ENCODE results near the gene PRKCE. TPM values are rescaled to one million over a fixed set of nuclear protein-coding genes. Genes with fewer than 3 reads are reported as not detected.

PRKCE gene
- total RNA-seq, 1 experiment from 2014 or later = 14.8 TPM

DNA sequence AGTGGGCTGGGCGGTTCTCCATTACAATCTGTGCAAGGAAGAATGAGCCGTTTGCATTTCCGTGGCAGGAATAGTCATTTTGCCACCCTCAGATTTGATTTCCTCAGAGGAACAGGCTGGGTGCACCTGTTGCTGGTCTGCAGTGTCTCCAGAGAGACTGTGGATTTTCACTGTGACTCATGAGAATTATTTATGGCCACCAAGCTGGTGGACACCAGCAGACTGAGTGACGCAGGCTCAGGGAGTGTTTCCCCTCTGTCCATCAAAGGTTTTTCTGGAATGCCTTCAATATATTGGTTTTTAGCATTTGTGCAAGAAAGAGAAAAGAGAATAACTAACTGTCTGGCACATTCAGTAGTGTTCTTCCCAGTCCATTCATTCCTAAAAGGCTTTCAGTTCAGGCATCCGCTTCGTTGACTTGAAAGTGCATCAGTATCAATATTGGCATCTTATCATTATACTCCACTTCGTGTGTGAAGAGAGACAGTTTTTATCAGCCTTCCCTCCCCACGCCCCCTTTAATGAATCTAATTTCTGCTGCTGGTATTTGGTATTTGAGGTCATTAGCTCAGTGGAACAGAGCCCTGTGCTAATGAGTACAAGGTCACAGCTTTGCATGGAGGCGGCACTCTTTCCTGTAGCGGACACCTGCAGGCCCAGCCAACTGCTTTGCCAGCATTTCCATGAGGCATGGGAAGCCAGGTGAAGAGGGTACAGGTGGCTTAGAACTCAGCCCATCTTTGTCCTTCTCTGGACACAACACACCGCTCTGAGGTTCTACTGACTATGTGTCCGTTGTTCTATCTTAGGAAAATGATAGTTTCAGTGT lies 39.9 kb downstream of the PRKCE start (continued):
- TF ChIP-seq, protein P1, sequence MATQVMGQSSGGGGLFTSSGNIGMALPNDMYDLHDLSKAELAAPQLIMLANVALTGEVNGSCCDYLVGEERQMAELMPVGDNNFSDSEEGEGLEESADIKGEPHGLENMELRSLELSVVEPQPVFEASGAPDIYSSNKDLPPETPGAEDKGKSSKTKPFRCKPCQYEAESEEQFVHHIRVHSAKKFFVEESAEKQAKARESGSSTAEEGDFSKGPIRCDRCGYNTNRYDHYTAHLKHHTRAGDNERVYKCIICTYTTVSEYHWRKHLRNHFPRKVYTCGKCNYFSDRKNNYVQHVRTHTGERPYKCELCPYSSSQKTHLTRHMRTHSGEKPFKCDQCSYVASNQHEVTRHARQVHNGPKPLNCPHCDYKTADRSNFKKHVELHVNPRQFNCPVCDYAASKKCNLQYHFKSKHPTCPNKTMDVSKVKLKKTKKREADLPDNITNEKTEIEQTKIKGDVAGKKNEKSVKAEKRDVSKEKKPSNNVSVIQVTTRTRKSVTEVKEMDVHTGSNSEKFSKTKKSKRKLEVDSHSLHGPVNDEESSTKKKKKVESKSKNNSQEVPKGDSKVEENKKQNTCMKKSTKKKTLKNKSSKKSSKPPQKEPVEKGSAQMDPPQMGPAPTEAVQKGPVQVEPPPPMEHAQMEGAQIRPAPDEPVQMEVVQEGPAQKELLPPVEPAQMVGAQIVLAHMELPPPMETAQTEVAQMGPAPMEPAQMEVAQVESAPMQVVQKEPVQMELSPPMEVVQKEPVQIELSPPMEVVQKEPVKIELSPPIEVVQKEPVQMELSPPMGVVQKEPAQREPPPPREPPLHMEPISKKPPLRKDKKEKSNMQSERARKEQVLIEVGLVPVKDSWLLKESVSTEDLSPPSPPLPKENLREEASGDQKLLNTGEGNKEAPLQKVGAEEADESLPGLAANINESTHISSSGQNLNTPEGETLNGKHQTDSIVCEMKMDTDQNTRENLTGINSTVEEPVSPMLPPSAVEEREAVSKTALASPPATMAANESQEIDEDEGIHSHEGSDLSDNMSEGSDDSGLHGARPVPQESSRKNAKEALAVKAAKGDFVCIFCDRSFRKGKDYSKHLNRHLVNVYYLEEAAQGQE (IDR thresholded peaks at IDR 0.05; ENCODE audit: low read depth) = no peak
- TF ChIP-seq, protein P2, sequence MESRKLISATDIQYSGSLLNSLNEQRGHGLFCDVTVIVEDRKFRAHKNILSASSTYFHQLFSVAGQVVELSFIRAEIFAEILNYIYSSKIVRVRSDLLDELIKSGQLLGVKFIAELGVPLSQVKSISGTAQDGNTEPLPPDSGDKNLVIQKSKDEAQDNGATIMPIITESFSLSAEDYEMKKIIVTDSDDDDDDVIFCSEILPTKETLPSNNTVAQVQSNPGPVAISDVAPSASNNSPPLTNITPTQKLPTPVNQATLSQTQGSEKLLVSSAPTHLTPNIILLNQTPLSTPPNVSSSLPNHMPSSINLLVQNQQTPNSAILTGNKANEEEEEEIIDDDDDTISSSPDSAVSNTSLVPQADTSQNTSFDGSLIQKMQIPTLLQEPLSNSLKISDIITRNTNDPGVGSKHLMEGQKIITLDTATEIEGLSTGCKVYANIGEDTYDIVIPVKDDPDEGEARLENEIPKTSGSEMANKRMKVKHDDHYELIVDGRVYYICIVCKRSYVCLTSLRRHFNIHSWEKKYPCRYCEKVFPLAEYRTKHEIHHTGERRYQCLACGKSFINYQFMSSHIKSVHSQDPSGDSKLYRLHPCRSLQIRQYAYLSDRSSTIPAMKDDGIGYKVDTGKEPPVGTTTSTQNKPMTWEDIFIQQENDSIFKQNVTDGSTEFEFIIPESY (IDR thresholded peaks at IDR 0.05; ENCODE audit: extremely low read depth, insufficient replicate concordance, low read length) = no peak

DNA sequence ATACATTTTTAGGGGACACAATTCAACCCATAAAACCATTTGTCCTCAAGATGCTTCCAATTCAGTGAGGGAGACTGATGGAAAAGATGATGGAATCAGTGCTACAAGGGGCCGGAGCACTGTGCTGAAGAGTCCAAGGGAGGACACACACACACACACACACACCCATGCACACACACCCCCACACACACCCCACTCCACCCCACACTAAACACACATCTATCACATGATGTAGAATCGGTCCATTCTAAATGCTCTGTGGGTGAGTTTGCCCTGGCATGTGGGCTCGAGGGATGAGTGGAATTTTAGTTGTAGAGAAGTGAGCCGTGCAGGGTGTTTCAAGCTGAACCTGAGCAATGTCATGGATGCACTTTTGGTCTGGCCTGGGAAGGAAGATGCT lies 41.1 kb downstream of the PRKCE start:
- Histone ChIP-seq H3K27ac (ENCODE audit: low read depth, low read length) (no peak overlapping the region), H2AFZ (ENCODE audit: low read depth, low read length, poor library complexity, severe bottlenecking) (no peak overlapping the region), H3K27me3 (ENCODE audit: insufficient read depth, low read length) (no peaks in the 10 kb centered on the region), H4K20me1 (ENCODE audit: insufficient read depth) (no peaks in the 10 kb centered on the region), H3K4me3 (replicated peaks in 1 of 2; ENCODE audit: low read depth in 1 of 2, low read length in 2 of 2) (no peak overlapping the region), H3K4me2 (ENCODE audit: low read length) (no peak overlapping the region), H3K9ac (ENCODE audit: low read length) (no peak overlapping the region), H3K79me2 (ENCODE audit: insufficient read depth, low read length) (peaks cover 14% of the 10 kb centered on the region), H3K36me3 (ENCODE audit: control insufficient read depth in 1 of 2, insufficient read depth in 2 of 2, low read length in 2 of 2) (no peaks in the 10 kb centered on the region), H3K9me2 (ENCODE audit: insufficient read depth) (no peaks in the 10 kb centered on the region), H3K4me1 (ENCODE audit: control insufficient read depth in 1 of 2, insufficient read depth in 2 of 2, low read length in 2 of 2) (no peaks in the 10 kb centered on the region), H3K9me3 (ENCODE audit: control insufficient read depth in 1 of 2, insufficient read depth in 1 of 2, low read depth in 1 of 2, low read length in 2 of 2) (no peaks in the 10 kb centered on the region)
- intact Hi-C loops (cut with micrococcal nuclease) = no loop called here
- ATAC-seq (no peak), DNase-seq (ENCODE audit: low read depth, low spot score) (no peak)
- no TSS peak for BruUV-seq (replicated peaks)
- ChIA-PET CTCF (no interaction called here), RAD21 (ENCODE audit: low non-redundant PET in 1 of 2, low total read pairs in 2 of 2, uncharacterized antibody in 2 of 2, unreplicated experiment in 2 of 2) (no interaction called here), POLR2A (no interaction called here)
- TF ChIP-seq SIN3A (IDR thresholded peaks at IDR 0.05; ENCODE audit: low read depth) = no peak
- no peak for TF ChIP-seq ZNF274 (IDR thresholded peaks at IDR 0.05; ENCODE audit: low read depth, low read length)
- TF ChIP-seq, protein P1 (IDR thresholded peaks at IDR 0.05; ENCODE audit: low read depth) = no peak
- TF ChIP-seq CEBPB (IDR thresholded peaks at IDR 0.05; ENCODE audit: low read depth) = no peak
- TF ChIP-seq, protein P3, sequence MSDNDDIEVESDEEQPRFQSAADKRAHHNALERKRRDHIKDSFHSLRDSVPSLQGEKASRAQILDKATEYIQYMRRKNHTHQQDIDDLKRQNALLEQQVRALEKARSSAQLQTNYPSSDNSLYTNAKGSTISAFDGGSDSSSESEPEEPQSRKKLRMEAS (IDR thresholded peaks at IDR 0.05) = no peak
- TF ChIP-seq POLR2A (IDR thresholded peaks at IDR 0.05; ENCODE audit: borderline replicate concordance, extremely low read depth, insufficient read depth, insufficient read length) = no peak
- TF ChIP-seq POLR2AphosphoS5 (IDR thresholded peaks at IDR 0.05; ENCODE audit: low read depth, low read length) = no peak
- no peak for TF ChIP-seq YY1 (IDR thresholded peaks at IDR 0.05; ENCODE audit: extremely low read depth, insufficient replicate concordance, low read depth, low read length)
- no peak for TF ChIP-seq TCF7L2 (IDR thresholded peaks at IDR 0.05; ENCODE audit: borderline replicate concordance, extremely low read depth, insufficient read depth, insufficient read length)
- TF ChIP-seq RAD21 (IDR thresholded peaks at IDR 0.05; ENCODE audit: low read depth) = no peak
- no peak for TF ChIP-seq FOSL1 (IDR thresholded peaks at IDR 0.05; ENCODE audit: low read depth)
- TF ChIP-seq SRF (IDR thresholded peaks at IDR 0.05; ENCODE audit: low read depth) = no peak
- TF ChIP-seq JUND (IDR thresholded peaks at IDR 0.05) = no peak
